ENCODE data around the gene MCTP1.

DNA sequence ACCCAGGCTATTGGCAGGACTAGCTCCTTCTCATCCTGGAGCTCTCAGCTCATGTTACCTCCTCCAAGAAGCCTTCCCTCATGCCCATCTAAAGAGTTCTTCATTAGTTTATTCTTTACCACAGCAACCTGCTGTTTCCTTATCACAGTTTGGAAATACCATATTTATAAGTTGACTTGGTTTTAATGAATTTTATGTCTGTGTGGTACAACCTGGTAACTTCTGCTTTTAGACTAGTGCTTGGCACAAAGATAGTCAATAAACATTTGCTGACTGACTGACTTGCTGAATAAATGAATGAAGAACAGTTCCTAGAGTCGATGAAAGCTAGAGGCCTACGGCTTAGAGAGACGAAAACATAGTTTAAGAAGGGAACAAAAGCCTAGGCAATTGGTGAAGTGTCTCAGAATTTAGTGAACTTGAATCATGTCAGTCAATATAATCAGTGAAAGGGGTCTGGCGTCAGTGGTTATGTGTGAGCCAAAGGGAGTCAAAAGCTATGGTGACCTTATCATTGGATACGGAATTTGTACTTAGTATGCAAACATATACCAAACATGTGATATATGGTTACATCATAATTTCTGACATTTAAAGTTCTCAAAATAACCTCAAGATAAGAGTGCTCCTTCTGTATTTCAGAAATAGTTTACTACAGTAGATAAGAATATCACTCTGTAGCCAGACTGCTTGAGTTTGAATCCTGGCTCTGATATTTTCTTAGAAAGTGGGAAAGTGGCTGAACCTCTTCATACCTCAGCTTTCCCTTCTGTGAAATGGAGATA lies 239.5 kb downstream of the MCTP1 start:
- TF ChIP-seq, protein P1, sequence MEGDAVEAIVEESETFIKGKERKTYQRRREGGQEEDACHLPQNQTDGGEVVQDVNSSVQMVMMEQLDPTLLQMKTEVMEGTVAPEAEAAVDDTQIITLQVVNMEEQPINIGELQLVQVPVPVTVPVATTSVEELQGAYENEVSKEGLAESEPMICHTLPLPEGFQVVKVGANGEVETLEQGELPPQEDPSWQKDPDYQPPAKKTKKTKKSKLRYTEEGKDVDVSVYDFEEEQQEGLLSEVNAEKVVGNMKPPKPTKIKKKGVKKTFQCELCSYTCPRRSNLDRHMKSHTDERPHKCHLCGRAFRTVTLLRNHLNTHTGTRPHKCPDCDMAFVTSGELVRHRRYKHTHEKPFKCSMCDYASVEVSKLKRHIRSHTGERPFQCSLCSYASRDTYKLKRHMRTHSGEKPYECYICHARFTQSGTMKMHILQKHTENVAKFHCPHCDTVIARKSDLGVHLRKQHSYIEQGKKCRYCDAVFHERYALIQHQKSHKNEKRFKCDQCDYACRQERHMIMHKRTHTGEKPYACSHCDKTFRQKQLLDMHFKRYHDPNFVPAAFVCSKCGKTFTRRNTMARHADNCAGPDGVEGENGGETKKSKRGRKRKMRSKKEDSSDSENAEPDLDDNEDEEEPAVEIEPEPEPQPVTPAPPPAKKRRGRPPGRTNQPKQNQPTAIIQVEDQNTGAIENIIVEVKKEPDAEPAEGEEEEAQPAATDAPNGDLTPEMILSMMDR (IDR thresholded peaks at IDR 0.05): no peak
- TF ChIP-seq POLR2A (IDR thresholded peaks at IDR 0.05) (no peak), POLR2AphosphoS5 (IDR thresholded peaks at IDR 0.05) (no peak)
